AG08396 (cell line): ENCODE measurements around the gene DNAJC16.
"Not testable (repeated sequence)": the region's sequence is repeated elsewhere in the genome, so short reads cannot be mapped to it uniquely, and the experiment has no call there.

ENCODE experiments used
- DNase-seq: peaks from one replicate; pipeline ENCODE4 v3.0.0; 2012; ENCODE audit warnings: low spot score, mixed read lengths

DNAJC16 gene

DNA sequence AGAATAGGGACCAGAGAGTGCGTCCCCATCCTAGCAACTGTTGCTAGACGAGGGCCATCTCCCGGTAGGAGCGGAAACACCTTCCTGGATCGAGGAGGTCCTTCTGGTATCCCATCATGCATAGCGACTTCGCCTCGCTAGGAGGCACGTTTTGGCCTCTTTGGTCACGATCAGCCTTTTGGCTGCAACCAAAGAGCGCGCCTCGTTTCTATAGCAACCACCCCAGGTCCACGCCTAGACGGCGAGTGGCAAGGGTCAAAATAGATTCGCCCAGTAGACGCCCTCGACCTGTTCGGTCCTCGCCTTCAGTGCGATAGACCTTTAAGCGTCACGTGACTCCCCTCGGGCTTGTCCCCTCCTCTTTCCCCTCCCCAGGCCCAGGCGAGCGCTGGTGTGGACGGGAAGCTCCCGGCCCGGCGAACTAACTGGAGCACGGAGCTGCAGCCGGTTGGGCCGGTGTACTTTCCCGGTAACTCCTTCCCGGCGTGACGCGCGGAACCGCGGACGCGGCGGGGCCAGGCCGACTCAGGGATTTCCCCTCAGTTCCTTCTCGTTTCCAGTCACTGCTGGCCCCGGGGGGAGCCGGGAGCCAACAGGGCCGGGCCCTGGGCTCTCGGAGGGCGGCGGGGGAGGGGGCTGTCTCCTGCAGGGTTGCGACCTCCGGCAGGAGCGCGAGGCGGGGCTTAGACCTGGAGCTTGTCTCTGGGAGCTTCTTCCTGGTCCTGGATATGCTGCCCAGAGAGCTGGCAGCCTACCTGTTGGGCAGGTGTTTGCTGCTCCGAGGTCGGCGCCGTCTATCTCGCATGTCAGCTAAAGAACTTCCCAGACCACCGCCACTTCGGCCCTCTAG lies at the start of gene DNAJC16:
TSS of gene DNAJC16 (plus strand) at position 359 of the 850 bp plus-strand sequence. CDS start 2,258 bp downstream, outside the sequence.
- peak; percentile 93 for DNase-seq

DNA sequence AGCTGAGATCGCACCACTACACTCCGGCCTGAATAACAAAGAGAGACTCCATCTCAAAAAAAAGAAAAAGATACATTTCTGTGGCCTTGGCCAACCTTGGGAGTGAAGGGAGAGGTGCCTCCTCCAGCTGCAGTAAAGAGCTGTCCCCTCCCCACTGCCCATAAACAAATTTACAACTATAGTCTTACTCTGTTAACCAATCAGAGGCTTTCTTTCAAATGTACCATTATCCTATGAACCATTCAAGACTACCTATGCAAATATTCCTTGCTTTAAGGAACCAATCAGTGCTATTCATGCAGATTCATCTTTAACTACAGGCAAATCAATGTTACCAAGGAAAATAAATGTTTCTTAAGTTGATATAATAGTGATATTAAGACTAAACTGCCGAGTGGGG lies 49.7 kb upstream of the DNAJC16 start:
- DNase-seq = no peak

DNA sequence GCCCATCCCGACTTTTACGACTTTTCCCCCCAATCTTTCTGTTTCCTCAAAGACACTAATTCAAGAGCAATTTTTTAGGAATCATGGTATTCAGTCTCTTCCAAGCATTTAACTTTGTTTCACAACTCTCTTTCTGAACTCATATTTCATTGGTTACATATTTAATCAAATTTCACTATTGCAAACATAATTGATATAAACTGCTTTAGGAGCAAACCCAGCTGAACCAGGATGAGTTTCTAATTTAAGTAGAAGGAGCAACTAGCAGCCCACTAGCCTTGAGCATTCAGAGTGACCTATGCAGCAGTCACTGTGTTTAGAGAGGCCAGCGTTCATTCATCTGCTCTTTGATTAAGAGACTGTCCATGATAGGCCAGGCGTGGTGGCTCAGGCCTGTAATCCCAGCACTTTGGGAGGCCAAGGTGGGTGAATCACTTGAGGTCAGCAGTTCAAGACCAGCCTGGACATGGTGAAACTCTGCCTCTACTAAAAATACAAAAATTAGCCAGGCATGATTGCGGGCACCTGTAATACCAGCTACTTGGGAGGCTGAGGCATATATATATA lies 48.9 kb upstream of the DNAJC16 start:
- no peak for DNase-seq

DNA sequence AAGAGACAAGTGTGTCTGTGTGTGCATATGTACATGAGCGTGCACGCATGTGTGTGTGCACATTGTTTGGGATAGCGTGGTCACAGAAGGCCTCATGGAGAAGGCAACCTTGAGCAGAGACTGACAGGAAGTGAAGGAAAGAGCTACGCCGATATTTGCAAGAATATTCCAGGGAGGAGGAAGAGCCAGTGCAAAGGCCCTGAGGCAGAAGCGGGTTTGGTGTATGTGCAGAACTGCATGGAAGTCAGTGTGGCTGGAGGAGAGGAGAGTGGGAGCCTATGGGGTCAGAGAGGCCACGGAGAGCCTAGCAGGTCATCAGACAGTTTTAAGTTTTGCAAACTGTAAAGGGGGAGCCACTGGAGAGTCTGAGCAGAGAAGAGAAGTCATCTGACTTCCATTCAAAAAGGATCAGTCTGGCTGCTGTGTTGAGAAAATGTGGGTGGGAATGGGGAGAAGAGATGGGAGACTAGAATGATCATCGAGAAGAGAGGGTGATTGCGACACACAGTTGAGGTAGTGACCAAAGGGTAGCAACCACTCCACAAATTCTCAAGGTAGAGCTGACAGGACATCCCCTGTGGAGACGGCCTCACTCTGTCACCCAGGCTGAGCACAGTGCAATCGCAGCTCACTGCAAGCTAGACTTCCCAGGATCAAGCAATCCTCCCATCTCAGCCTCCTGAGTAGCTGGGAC lies 46.8 kb upstream of the DNAJC16 start:
- no peak for DNase-seq

DNA sequence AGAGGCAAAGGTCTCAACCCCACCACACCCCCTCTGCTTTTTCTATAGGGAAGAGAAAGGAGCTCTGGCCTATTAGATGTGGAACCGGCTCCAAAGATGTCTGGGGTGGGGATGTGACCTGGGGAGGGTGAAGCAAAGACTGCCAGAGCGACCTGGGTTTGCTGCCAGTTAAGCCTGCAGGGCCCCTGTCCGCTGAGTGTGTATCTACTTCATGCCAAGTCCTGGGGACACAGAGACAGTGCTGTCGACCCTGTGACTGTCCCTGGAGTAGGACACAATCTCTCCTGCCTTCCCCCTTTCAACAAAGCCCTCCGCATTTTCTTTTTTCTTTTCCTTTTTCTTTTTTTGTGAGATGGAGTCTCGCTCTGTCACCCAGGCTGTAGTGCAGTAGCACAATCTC lies 44.2 kb upstream of the DNAJC16 start:
- DNase-seq = not testable (repeated sequence)

DNA sequence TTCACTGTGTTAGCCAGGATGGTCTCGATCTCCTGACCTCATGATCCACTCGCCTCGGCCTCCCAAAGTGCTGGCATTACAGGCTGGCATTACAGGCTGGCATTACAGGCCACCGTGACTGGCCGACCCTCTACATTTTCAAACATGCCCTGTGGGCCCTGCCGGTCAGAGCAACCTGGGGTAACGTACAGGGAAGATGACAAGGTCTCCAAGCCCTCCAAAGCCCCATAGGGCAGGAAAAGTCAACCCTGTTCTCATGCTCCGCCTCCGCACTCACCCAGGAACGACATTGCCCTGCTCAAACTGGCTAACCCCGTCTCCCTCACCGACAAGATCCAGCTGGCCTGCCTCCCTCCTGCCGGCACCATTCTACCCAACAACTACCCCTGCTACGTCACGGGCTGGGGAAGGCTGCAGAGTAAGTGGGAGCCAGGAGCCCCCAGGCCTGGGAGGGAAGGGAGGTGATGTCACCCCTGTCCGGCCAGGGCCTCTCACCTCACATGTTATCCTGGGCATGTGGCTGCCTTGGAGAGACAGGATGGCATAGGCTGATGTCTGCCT lies 43.6 kb upstream of the DNAJC16 start:
- not testable (repeated sequence) for DNase-seq

DNA sequence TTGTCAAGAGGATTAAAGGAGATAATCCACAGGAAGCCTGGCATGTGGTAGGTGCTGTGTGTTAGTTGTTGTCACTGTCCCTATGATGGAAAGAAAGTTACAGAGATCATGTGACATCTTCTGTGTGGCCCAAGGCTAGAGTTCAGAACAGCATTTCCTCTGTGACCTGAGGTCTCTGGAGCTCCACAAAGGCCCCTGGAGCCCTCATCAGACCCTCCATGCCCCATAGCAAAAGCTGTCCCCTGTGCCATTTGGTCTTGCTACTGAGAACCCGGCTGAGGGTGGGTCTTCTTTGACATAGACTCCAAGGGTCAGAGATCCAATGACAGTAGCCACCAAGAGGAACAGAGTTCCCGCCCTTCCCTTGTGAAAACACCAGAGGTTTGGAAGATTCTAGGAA lies 42.7 kb upstream of the DNAJC16 start:
- DNase-seq = no peak

DNA sequence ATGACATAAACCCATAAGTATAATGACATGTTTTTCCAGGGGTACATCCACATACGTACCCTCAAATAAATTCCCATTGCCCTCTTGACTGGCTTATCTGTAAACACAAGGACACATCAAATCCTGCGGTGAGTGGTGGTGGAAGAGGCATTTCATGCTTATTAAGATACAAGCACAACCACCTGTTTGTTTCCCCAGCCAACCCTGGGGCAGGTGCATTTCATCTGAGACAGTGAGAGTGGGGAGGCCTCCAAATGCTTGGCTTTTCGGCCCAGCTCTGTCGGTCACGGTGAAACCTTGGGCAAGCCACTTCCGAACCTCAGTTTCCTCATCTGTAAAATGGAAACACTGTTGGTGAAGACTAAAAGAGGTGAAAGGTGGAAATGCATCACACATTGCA lies 42.2 kb upstream of the DNAJC16 start:
- DNase-seq = not testable (repeated sequence)

DNA sequence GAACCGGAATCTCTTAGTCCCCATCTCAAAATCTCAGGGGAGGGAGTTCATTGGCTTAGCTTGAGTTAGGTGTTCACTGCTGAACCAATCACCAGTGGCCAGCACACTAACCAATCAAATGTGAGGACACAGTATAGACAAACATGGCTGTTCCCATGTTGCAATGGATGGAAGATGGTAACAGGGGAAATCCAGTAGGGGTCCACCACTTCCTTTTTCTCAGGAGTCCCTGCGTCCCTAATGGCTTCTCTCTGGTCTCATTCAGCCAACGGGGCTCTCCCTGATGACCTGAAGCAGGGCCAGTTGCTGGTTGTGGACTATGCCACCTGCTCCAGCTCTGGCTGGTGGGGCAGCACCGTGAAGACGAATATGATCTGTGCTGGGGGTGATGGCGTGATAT lies 41.0 kb upstream of the DNAJC16 start:
- no peak for DNase-seq

DNA sequence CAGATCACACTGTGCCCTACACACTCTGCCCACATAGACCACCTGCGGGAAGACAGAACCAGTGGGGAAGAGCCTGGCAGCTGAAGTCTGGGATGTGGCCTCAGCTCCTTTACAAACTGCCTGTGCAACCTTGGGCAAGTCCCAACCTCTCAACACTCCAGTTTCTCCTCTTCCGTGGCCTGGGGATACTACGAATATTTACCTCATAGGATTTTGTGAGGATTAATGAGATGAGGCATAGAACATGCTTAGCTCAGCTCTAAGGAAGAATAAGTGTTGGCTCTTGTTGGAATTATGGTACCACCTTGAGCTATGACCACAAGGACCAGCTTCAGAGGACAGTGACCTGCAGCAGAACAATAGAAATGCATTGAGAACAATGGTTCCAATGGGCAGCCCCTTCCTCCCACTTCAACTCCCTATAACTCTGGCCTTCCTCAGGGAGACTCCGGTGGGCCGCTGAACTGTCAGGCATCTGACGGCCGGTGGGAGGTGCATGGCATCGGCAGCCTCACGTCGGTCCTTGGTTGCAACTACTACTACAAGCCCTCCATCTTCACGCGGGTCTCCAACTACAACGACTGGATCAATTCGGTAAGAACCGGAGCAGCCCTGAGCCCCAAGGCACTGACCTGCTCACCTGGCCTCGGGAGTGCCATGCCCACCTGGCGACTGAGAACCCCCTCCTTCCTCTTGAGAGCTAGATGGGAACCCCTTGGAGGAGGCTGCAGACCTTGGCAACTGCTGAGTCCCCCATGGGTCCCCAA lies 39.6 kb upstream of the DNAJC16 start:
- DNase-seq = not testable (repeated sequence)

DNA sequence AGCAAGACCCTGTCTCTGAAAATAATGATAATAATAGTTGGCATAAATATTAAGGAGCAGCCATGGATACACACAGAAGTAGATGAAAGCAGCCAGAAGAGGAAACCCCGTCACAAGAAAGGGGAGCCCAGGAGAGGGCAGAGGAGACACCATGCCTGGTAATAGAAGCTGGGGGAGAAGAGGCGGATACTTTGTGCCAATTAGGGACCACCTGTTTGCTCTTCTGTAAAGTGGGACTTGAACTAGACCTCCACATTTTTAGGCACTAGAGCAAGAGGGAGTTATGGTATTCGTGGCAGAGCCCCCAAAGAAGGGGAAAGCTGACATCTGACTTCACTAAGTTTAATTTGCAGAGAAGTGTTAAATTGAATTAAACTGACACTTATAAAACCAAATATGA lies 38.3 kb upstream of the DNAJC16 start:
- DNase-seq = no peak

DNA sequence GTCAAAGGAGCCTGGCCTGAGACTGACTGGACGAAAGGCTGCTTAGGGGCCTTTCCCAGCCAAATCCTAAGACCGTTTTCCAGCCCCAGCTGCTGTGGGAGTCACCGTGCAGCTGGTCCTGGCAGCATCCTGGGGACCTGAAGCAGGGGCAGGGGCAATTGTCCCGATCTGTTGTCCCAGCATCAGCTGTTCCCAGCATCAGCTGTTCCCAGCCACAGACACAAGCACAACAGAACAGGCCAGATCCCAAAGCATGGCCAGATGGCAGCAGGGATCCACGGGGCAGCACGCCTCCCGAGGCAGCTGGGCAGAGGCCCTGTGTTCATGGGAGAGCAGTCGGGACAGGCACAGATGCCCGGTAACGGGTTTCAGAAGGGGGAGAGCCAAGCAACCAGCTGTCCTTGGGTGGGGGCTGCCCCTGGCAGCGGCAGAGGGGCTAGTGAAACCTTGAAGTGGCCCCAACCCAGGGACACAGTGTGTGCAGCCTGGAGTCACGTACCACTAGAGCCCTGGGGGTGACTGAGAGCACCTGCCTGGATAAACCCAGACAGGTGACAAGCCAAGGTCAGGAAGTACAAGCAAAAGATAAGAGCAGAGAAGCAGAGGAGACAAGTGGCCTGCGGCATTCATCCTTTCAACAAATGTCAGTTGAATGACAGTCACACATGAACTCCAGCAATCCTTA lies 37.5 kb upstream of the DNAJC16 start:
- DNase-seq = no peak

DNA sequence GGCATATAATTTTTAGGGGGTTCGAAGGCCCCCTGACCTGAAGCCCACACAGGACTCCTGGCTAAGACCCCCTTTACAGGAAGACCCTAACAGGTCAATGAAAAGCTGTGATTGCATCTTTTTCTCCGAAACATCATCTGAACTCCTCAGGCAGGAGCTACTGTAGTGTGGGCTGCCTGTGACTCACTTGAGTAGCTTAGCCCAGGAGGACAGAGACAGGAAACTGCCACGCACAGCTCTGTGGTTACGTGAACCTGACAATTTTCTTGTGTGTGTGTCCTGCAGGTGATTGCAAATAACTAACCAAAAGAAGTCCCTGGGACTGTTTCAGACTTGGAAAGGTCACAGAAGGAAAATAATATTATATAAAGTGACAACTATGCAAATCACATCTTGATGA lies 35.6 kb upstream of the DNAJC16 start:
- not testable (repeated sequence) for DNase-seq

DNA sequence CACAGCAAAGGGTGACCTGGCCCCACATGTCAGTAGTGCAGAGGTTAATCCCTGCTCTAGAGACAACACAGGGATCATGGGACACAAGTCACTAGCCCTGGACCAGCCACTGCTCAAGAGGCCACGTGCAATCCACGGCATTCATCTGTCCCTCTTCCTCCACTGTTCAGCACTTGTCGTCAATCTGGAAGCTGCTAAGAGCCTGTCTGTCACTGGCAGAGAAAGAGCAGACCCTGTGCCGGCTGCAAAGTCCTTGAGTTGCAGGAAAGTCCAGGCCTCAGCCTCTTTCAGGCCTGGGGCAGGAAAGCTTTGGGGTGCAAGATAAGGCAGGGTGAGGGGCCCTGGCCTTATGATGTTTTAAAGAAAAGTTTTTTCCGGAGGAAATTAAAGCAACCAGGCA lies 34.1 kb upstream of the DNAJC16 start:
- DNase-seq = no peak

DNA sequence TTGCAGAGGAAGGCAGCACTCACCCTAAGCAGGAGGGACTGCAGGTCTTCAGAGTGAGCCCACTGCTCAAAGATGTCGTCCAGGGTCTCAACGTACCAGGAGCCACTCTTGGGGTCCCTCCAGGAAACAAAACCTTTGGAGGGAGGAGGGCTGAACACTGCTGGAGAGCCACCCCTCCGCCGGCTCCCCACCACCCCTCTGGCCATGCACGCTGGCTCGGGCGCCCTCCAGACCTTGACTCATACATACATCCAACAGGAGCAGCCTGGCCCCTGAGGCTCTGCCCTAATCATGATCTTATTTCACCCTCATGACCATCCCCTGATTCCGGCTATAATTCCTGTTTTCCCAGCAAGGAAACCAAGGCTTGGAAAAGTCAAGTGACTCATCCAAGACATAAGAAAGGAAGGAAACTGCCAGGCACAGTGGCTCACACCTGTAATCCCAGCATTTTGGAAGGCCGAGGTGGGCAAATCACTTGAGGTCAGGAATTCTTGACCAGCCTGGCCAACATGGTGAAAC lies 32.7 kb upstream of the DNAJC16 start:
- DNase-seq = no peak

DNA sequence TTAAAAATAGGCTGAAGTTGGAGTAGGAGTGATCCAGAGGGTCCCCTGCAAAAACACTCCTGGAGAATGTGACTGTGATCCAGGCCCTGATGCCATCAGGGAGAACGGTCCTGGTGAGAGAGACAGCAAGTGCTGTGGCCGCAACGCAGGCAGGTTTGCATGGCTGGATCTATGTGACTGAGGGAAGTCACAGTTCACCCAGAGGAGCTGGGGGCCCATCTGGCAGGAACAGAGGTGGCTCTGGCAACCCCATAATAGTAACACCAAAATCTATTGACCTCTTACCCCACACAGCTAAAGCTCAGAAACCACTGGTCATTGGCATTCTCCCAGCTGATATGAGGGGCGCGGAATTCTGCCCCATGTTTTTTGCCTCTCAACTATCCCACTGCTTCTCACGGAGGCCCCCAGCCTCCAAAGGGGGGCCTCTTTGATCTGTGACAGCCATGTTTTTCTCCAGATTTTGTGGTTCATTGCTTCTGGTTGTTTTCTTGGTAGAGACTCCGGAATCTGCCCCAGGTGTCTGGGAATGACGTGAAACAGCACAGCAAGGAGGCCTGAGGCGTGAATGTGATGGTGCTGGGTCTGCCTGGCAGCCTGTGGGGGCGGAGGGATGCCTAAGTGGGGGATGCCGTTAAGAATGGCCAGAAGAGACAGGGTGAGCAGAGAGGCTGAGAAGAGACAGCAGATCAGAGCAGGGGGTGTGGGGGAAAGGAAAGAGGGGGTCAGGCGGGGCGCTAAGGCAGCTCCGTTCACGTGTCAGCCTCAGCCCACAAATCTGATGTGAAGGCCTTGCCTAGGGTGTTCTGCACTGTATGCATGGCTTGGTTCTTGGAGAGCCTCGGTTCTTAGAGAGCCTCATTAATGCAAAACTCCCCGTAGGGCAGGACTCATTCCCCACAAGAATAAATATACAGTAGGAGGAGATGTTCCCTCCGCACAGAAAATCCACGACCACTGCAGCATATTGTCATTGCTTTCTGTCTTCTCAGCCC lies 26.2 kb upstream of the DNAJC16 start:
- no peak for DNase-seq

DNA sequence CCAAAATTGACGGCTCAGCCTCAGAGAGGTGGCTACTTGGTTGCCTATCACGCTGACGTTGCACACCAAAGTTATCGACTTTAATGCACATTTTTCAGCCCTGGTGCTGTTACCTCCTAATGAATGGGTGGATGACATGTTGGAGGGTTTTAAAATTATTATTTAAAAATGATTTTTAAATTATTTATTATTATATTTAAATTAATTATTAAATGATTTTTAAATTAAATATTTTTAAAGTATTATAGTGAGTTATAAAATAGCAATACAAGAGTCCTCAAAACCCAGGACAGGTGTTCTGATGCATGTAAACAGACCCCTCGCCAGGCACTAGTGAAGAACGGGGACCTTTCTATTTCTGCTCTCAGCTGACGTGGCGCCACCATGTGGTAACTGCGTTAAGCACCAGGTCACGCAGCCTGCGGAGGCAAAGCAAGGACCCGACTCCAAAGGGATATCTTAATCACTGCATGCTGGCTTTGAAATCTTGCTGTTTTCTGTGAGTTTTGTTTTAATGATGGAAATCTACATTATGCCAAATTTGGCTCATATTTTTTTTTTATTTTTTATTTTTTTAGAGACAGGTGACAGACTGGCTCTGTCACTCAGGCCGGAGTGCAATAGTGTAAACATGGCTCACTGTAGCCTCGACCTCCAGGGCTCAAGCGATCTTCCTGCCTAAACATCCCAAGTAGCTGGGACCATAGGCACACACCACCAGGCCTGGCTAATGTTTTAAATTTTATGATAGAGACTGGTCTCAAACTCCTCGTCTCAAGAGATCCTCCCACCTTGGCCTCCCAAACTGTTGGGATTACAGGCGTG lies 25.2 kb upstream of the DNAJC16 start:
- peak; percentile 74 for DNase-seq

DNA sequence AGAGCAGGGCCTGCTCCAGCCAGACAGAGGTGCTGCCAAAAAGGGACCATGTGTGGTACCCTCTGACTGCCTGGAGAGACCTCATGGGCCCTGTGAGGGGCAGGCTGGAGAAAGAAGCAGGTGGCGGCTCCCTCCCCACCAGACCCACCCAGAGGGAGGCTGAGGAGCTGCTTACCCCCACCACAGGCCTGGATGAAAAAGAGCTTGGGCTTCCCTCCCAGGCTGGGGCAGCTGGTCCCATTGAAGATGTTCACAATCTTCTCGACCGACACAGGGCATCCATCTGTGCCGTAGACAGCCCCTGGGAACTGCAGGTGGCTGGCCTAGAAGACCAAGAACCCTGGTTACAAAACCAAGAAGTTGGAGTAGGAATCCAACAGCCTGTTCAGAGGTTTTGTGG lies 22.2 kb upstream of the DNAJC16 start:
- DNase-seq = no peak

DNA sequence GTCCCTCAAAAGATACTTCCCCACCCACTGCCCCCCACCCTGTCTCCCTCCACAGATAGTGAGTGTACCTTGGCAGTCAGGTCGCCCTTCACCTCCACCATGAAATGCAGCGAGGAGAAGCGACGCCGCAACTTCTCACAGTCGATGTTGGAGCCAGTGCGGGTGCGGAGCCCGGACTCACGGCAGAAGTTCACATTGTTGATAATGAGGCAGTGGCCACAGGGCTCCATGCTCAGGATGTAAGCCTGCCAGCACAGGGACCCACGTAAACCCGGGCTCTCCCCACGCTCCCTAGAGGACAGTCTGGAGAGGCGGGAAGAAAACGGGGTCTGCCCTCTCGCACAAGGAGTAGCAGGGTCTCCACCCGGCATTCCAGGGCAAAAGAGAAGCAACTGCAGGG lies 19.8 kb upstream of the DNAJC16 start:
- no peak for DNase-seq
